Panc1 (cell line): ENCODE data around the gene DPEP3. TPM values are rescaled to one million over a fixed set of nuclear protein-coding genes. Genes with fewer than 3 reads are reported as not detected.

Source experiments
- ATAC-seq: fragments of 200-7000 bp; cut with Tn5 transposase; 2 replicates; pipeline ENCODE4 v1.9.1; 2020; ENCODE audit warnings: mild to moderate bottlenecking, moderate library complexity
- BruUV-seq: library from RNA; stranded (reverse); fragments of 400-500 nt; replicated peaks from 2 replicates; lab custom pipeline; 2021; lab: Mats Ljungman, UMichigan
- CTCF ChIA-PET: fragments of 300-600 bp; sonication (Branson Sonifier 250); formaldehyde crosslinking; loops from one replicate; lab custom pipeline; 2022; ENCODE audit warnings: antibody characterized with exemption; lab: Charles Lee
- POLR2A ChIA-PET: fragments of 300-600 bp; sonication (Branson Sonifier 250); formaldehyde crosslinking; loops from one replicate; lab custom pipeline; 2022; ENCODE audit warnings: antibody characterized with exemption; lab: Charles Lee
- DNase-seq: peaks from one replicate; pipeline ENCODE4 v3.0.0-alpha.2; 2010; ENCODE audit warnings: low read depth, low spot score
- H3K27ac ChIP-seq: 2 replicates; pipeline ENCODE4 v1.5.1; 2011; ENCODE audit warnings: mild to moderate bottlenecking, low read length, inconsistent platforms
- H3K27me3 ChIP-seq: fragments of 200-500 bp; sonication (Bioruptor generic); 2 replicates; pipeline ENCODE4 v1.6.0; 2014; ENCODE audit warnings: low read length, inconsistent platforms; ENCODE audit not compliant: control insufficient read depth, insufficient read depth
- H3K36me3 ChIP-seq: fragments of 200-500 bp; sonication (Bioruptor generic); 2 replicates; pipeline ENCODE4 v1.5.1; 2014; ENCODE audit warnings: inconsistent platforms, mild to moderate bottlenecking, low read length, moderate library complexity; ENCODE audit not compliant: control insufficient read depth, insufficient read depth
- H3K4me1 ChIP-seq: 2 replicates; pipeline ENCODE4 v1.5.1; 2011; ENCODE audit warnings: inconsistent platforms, mild to moderate bottlenecking, low read length, moderate library complexity; ENCODE audit not compliant: control insufficient read depth, insufficient read depth
- H3K4me3 ChIP-seq, 2 experiments: 2 replicates each; pipeline ENCODE4 v1.5.1; 2011 to 2012; ENCODE audit warnings: low read depth in 2 of 2, low read length in 2 of 2, mild to moderate bottlenecking in 2 of 2, inconsistent platforms in 1 of 2, moderate library complexity in 1 of 2
- H3K9me3 ChIP-seq: fragments of 200-500 bp; sonication (Bioruptor generic); 2 replicates; pipeline ENCODE4 v1.5.1; 2014; ENCODE audit warnings: low read depth, mild to moderate bottlenecking, inconsistent platforms, low read length, moderate library complexity; ENCODE audit not compliant: control insufficient read depth, insufficient read depth
- POLR2AphosphoS5 ChIP-seq: IDR thresholded peaks from 2 replicates; pipeline ENCODE4 v1.6.1; 2012; ENCODE audit warnings: mild to moderate bottlenecking, low read depth, low read length, moderate library complexity
- SIN3A ChIP-seq: IDR thresholded peaks from 2 replicates; pipeline ENCODE4 v1.6.1; 2012; ENCODE audit warnings: low read depth, mild to moderate bottlenecking, low read length, moderate library complexity, borderline replicate concordance; ENCODE audit not compliant: insufficient read depth
- TCF7L2 ChIP-seq: IDR thresholded peaks from 2 replicates; pipeline ENCODE4 v1.6.1; 2011; ENCODE audit warnings: mild to moderate bottlenecking, low read depth, low read length, inconsistent platforms
- in situ Hi-C: cut with HindIII; loops from 2 replicates; pipeline ENCODE4 v1.10.0; 2016; ENCODE audit warnings: low sequenced_read_pairs, low pct_unique_long_range_greater_than_20kb
- intact Hi-C: fragments of 100-400 bp; cut with micrococcal nuclease; formaldehyde crosslinking; loops from one replicate; pipeline ENCODE4 v1.10.0; 2022; ENCODE audit not compliant: unreplicated experiment
- total RNA-seq: library from RNA; stranded (reverse); gene quantifications from one replicate; pipeline ENCODE4 v1.2.1, GENCODE V29; 2021; ENCODE audit not compliant: unreplicated experiment
- TF ChIP-seq, protein P1 (sequence below), 2 experiments: IDR thresholded peaks; 2 replicates each; pipeline ENCODE4 v1.6.1; 2011 to 2012; ENCODE audit warnings: low read depth in 2 of 2, control low read depth in 1 of 2, low read length in 1 of 2, mild to moderate bottlenecking in 1 of 2, moderate library complexity in 1 of 2; ENCODE audit not compliant: insufficient read depth in 1 of 2
- TF ChIP-seq, protein P2 (sequence below): fragments of 450-650 bp; IDR thresholded peaks from 2 replicates; pipeline ENCODE4 v1.5.1; 2017; ENCODE audit warnings: mild to moderate bottlenecking

The DPEP3 gene
- total RNA-seq, 1 experiment from 2014 or later = not detected

DNA sequence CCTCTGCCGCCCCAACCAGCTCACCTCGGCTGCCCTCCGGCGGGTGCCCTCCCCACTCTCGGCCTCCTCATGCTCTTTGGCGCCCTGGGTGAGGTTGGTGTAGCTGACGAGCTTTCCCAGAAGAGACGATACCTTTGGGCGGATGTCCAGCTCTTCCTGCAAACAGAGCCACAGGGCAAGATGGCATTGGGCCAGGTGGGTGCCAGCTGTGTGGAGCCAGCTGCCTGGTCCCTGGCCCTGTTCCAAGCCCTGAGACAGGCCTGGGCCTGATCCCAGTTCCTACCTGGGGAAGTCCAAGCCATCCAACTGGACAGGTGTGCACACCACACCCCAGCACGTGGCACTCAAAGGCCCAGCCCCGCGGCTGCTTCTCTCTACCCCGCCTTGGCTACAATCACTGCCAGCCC, 18.7 kb downstream of the DPEP3 start:
- H3K9me3 ChIP-seq = no peaks in the 10 kb centered on the region
- TF ChIP-seq, protein P1, sequence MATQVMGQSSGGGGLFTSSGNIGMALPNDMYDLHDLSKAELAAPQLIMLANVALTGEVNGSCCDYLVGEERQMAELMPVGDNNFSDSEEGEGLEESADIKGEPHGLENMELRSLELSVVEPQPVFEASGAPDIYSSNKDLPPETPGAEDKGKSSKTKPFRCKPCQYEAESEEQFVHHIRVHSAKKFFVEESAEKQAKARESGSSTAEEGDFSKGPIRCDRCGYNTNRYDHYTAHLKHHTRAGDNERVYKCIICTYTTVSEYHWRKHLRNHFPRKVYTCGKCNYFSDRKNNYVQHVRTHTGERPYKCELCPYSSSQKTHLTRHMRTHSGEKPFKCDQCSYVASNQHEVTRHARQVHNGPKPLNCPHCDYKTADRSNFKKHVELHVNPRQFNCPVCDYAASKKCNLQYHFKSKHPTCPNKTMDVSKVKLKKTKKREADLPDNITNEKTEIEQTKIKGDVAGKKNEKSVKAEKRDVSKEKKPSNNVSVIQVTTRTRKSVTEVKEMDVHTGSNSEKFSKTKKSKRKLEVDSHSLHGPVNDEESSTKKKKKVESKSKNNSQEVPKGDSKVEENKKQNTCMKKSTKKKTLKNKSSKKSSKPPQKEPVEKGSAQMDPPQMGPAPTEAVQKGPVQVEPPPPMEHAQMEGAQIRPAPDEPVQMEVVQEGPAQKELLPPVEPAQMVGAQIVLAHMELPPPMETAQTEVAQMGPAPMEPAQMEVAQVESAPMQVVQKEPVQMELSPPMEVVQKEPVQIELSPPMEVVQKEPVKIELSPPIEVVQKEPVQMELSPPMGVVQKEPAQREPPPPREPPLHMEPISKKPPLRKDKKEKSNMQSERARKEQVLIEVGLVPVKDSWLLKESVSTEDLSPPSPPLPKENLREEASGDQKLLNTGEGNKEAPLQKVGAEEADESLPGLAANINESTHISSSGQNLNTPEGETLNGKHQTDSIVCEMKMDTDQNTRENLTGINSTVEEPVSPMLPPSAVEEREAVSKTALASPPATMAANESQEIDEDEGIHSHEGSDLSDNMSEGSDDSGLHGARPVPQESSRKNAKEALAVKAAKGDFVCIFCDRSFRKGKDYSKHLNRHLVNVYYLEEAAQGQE (IDR thresholded peaks at IDR 0.05; ENCODE audit: insufficient read depth in 1 of 2, low read depth in 2 of 2, low read length in 1 of 2) = no peak
- TF ChIP-seq, protein P2, sequence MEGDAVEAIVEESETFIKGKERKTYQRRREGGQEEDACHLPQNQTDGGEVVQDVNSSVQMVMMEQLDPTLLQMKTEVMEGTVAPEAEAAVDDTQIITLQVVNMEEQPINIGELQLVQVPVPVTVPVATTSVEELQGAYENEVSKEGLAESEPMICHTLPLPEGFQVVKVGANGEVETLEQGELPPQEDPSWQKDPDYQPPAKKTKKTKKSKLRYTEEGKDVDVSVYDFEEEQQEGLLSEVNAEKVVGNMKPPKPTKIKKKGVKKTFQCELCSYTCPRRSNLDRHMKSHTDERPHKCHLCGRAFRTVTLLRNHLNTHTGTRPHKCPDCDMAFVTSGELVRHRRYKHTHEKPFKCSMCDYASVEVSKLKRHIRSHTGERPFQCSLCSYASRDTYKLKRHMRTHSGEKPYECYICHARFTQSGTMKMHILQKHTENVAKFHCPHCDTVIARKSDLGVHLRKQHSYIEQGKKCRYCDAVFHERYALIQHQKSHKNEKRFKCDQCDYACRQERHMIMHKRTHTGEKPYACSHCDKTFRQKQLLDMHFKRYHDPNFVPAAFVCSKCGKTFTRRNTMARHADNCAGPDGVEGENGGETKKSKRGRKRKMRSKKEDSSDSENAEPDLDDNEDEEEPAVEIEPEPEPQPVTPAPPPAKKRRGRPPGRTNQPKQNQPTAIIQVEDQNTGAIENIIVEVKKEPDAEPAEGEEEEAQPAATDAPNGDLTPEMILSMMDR = no peak
- TF ChIP-seq SIN3A (no peak), POLR2AphosphoS5 (no peak), TCF7L2 (no peak)
- H3K36me3 ChIP-seq = no peaks in the 10 kb centered on the region; the same call in 1 of the 2 replicates
- intact Hi-C loops (no loop called here), in situ Hi-C loops (no loop called here)
- ChIA-PET CTCF (no interaction called here), POLR2A (no interaction called here)
- H3K4me1 ChIP-seq = peaks cover 4% of the 10 kb centered on the region
- no peak overlapping the region for H3K27ac ChIP-seq
- no peak overlapping the region for H3K4me3 ChIP-seq
- no peaks in the 10 kb centered on the region for H3K27me3 ChIP-seq
- no peak for DNase-seq
- no TSS peak for BruUV-seq
- no peak for ATAC-seq

DNA sequence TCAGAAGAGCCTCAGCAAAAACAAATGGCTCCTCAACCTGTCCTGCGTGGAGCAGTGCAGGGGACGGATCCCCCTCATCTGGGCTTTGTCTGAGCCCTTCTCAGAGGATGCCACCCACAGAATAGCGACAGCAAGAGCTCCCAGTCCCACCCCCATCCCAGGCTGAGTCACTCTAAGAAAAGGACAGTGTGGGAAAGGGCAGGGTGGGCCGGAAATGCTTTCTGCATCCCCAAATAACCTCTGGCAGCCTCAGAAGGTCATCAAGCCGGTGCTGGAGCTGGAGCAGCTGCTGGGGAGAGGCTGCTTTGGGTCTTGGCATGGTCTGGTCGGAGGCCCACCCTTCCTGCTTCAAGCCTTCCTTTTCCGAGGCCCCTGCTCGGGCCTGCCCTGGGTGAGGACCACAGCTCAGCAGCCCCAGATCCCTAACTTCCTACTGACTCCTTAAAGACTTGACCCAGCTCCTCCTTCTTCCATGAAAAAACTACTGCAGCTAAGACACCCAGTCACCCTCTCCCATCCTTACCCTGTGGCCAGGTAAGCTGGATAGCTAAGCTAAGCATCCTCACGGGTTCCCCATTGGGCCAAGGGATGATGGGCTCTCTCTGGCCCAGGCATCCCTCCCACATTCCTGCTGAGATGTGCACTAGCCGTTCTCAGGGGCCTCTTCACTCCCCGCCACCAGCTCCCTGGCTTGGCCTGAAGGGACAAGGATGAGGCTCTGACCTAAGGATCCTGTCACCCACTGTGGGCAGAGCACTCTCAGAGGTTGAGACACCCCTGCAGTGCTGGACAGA, 20.6 kb downstream of the DPEP3 start:
- Histone ChIP-seq H3K27me3 (no peaks in the 10 kb centered on the region), H3K9me3 (no peaks in the 10 kb centered on the region), H3K4me1 (no peaks in the 10 kb centered on the region), H3K36me3 (no peaks in the 10 kb centered on the region; the same call in 1 of the 2 replicates), H3K27ac (no peak overlapping the region), H3K4me3 (no peak overlapping the region)
- intact Hi-C loops = no loop called here
- ChIA-PET POLR2A (interaction anchor here (0.5 kb wide), 1 partner anchor 27 kb away, joined by 4 read pairs; no protein-coding TSS in a partner anchor), CTCF (interaction anchor here (1.6 kb wide), 1 partner anchor 18 kb away, joined by 3 read pairs; no protein-coding TSS in a partner anchor)
- no TSS peak for BruUV-seq
- in situ Hi-C loops = no loop called here
- ATAC-seq (no peak), DNase-seq (no peak)
- TF ChIP-seq TCF7L2 (no peak), SIN3A (no peak), POLR2AphosphoS5 (no peak)
- TF ChIP-seq, protein P1 (IDR thresholded peaks at IDR 0.05; ENCODE audit: insufficient read depth in 1 of 2, low read depth in 2 of 2, low read length in 1 of 2) = no peak
- TF ChIP-seq, protein P2 = no peak
